GM19452 (cell line): Measurements from ENCODE around the gene ALX4.

ENCODE experiments used
- ATAC-seq: cut with Tn5 transposase; IDR thresholded peaks from one replicate; pipeline ENCODE4 v1.9.1; 2021; ENCODE audit not compliant: unreplicated experiment

Gene ALX4

GRCh38 chr11:44316659-44317240 lies 6.8 kb upstream of the ALX4 start:
- ATAC-seq: no peak

GRCh38 chr11:44315947-44316658 lies 6.2 kb upstream of the ALX4 start:
- no peak for ATAC-seq

GRCh38 chr11:44314733-44315132 lies 4.8 kb upstream of the ALX4 start:
- ATAC-seq: no peak

- ATAC-seq: no peak
These were observed 4.0 kb upstream of the ALX4 start for GRCh38 chr11:44313761-44314489.

GRCh38 chr11:44312876-44313275 lies 2.9 kb upstream of the ALX4 start:
- no peak for ATAC-seq

- no peak for ATAC-seq
These were observed 1.7 kb upstream of the ALX4 start for GRCh38 chr11:44311339-44312261.

- no peak for ATAC-seq
These were observed 729 bp upstream of the ALX4 start for GRCh38 chr11:44310463-44311272.

- ATAC-seq: no peak
These were observed 195 bp upstream of the ALX4 start for GRCh38 chr11:44310206-44310462.

- ATAC-seq: no peak
These were observed 939 bp downstream of the ALX4 start for GRCh38 chr11:44308923-44309477.

GRCh38 chr11:44308256-44308922 lies 1.6 kb downstream of the ALX4 start:
- ATAC-seq: no peak

- no peak for ATAC-seq
These were observed 2.4 kb downstream of the ALX4 start for GRCh38 chr11:44307340-44308099.

- no peak for ATAC-seq
These were observed 3.1 kb downstream of the ALX4 start for GRCh38 chr11:44306918-44307244.

GRCh38 chr11:44306052-44306917 lies 3.7 kb downstream of the ALX4 start:
- ATAC-seq: no peak

GRCh38 chr11:44305470-44306051 lies 4.4 kb downstream of the ALX4 start:
- no peak for ATAC-seq

- ATAC-seq: no peak
These were observed 4.9 kb downstream of the ALX4 start for GRCh38 chr11:44305026-44305469.

- no peak for ATAC-seq
These were observed 5.6 kb downstream of the ALX4 start for GRCh38 chr11:44304091-44305025.
